Sigmoid colon (tissue), 4 donors: ENCODE data around the gene ERAL1.
A peak's percentile ranks its signal among the peaks of the same experiment; 100 is the strongest.

Source experiments
- EP300 ChIP-seq, 4 donors: sonication (generic); formaldehyde crosslinking; IDR thresholded peaks; one replicate each; pipeline ENCODE4 v1.6.1; 2017; ENCODE audit warnings: antibody characterized with exemption in 4 of 4
- POLR2A ChIP-seq, 2 donors: fragments of 450-650 bp; IDR thresholded peaks; one replicate each; pipeline ENCODE4 v1.6.1; 2016; ENCODE audit warnings: antibody characterized with exemption in 2 of 2, mild to moderate bottlenecking in 2 of 2, moderate library complexity in 2 of 2
- POLR2AphosphoS5 ChIP-seq, 4 donors: sonication (generic); formaldehyde crosslinking; IDR thresholded peaks; one replicate each; pipeline ENCODE4 v1.6.1; 2017; ENCODE audit warnings: antibody characterized with exemption in 4 of 4
- TF ChIP-seq, protein P1 (sequence below), 4 experiments: fragments of 450-650 bp in 3 of 4; fragments of 200-600 bp in 1 of 4; IDR thresholded peaks; one replicate each; pipeline ENCODE4 v1.5.1; 2016 to 2019; ENCODE audit warnings: antibody characterized with exemption in 4 of 4, mild to moderate bottlenecking in 3 of 4, moderate library complexity in 2 of 4

DNA sequence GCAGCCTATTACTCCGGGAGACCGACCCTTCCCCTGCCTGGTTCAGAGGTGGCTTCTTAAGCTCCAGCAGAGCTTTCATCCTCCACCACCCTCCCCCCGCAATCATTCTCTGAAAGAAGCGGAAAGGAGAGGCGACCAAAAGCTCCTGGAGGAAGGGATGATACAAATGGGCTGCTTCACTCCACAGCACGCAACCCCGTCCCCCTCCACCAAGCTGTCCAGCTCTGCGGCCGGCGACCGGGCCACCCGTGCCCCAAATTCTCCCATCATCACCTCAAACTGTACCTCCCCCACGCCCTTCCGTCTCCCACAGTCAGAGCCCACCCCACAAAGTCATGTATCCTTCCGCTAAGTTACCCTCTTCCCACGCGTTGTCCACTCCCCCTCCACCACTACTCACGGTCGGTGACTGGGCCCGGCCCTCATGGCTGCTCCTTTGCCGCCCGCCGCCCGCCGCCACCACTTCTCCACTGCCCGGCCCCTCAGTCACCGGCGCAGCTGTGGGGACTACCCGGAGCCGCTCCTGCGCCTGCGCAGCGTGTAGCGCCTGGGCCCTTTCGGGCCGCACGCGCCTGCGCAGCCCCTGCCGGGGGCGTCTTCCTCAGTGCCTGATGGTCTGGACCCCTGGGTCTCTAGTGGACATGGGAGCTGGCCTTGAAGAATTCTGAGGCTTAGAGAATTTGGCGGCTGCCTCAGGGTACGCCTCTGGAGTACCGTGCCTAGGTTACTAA, 12.4 kb upstream of the ERAL1 start, which contains the start of gene FAM222B:
- TF ChIP-seq, protein P1, sequence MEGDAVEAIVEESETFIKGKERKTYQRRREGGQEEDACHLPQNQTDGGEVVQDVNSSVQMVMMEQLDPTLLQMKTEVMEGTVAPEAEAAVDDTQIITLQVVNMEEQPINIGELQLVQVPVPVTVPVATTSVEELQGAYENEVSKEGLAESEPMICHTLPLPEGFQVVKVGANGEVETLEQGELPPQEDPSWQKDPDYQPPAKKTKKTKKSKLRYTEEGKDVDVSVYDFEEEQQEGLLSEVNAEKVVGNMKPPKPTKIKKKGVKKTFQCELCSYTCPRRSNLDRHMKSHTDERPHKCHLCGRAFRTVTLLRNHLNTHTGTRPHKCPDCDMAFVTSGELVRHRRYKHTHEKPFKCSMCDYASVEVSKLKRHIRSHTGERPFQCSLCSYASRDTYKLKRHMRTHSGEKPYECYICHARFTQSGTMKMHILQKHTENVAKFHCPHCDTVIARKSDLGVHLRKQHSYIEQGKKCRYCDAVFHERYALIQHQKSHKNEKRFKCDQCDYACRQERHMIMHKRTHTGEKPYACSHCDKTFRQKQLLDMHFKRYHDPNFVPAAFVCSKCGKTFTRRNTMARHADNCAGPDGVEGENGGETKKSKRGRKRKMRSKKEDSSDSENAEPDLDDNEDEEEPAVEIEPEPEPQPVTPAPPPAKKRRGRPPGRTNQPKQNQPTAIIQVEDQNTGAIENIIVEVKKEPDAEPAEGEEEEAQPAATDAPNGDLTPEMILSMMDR (IDR thresholded peaks at IDR 0.05), result peak in 1 of 4 experiments; percentile 23
- TF ChIP-seq EP300 (IDR thresholded peaks at IDR 0.05) (no peak), POLR2A (IDR thresholded peaks at IDR 0.05) (peak; percentile 67 to 70), POLR2AphosphoS5 (IDR thresholded peaks at IDR 0.05) (peak; percentile 77 to 89 (median 82))
